ENCODE results near the gene EGLN1. TPM values are rescaled to one million over a fixed set of nuclear protein-coding genes. Genes with fewer than 3 reads are reported as not detected.
"Not testable (repeated sequence)": the region's sequence is repeated elsewhere in the genome, so short reads cannot be mapped to it uniquely, and the experiment has no call there.

The EGLN1 gene
- total RNA-seq, 2 donors from 2014 or later, result 53.6 to 85.0 TPM

- DNase-seq, result no peak
- peak in 1 of 2 donors; percentile 63 for ATAC-seq
- intact Hi-C loops (cut with DNase I), result no loop called here
These were observed 38.8 kb downstream of the EGLN1 start for GRCh38 chr1:231383159-231383860.

GRCh38 chr1:231382426-231382825 lies 39.7 kb downstream of the EGLN1 start:
- no peak for DNase-seq
- intact Hi-C loops (cut with DNase I), result no loop called here
- no peak for ATAC-seq

- no peak for DNase-seq
- intact Hi-C loops (cut with DNase I), result no loop called here
- ATAC-seq, result no peak
These were observed 40.4 kb downstream of the EGLN1 start for GRCh38 chr1:231381729-231382128.

- ATAC-seq (no peak), DNase-seq (no peak)
- intact Hi-C loops (cut with DNase I), result no loop called here
These were observed 45.1 kb downstream of the EGLN1 start for GRCh38 chr1:231376875-231377549.

GRCh38 chr1:231376101-231376500 lies 46.0 kb downstream of the EGLN1 start:
- ATAC-seq (peak in 1 of 2 donors; percentile 33), DNase-seq (no peak)
- intact Hi-C loops (cut with DNase I), result no loop called here

- ATAC-seq (no peak), DNase-seq (no peak)
- intact Hi-C loops (cut with DNase I), result no loop called here
These were observed 47.7 kb downstream of the EGLN1 start for GRCh38 chr1:231374394-231374793.

- intact Hi-C loops (cut with DNase I), result no loop called here
- ATAC-seq (no peak), DNase-seq (no peak)
These were observed 49.6 kb downstream of the EGLN1 start for GRCh38 chr1:231372501-231372900.

GRCh38 chr1:231369282-231369681 lies 52.8 kb downstream of the EGLN1 start:
- no peak for ATAC-seq
- no peak for DNase-seq
- intact Hi-C loops (cut with DNase I), result loop anchor here in 1 of 2 donors (10.0 kb wide), 1 partner anchor 46 kb away; no protein-coding TSS in a partner anchor

GRCh38 chr1:231364192-231364591 lies 57.9 kb downstream of the EGLN1 start:
- intact Hi-C loops (cut with DNase I), result loop anchor here in 1 of 2 donors (10.0 kb wide), 1 partner anchor 51 kb away; no protein-coding TSS in a partner anchor
- no peak for DNase-seq

GRCh38 chr1:231363624-231364023 lies 58.5 kb downstream of the EGLN1 start:
- DNase-seq, result no peak
- ATAC-seq, result no peak
- intact Hi-C loops (cut with DNase I), result loop anchor here in 1 of 2 donors (10.0 kb wide), 1 partner anchor 51 kb away; no protein-coding TSS in a partner anchor

More at GRCh38 chr1:231364192-231364591, 57.9 kb downstream of the EGLN1 start:
- no peak for ATAC-seq

GRCh38 chr1:231362325-231362724 lies 59.8 kb downstream of the EGLN1 start:
- intact Hi-C loops (cut with DNase I), result loop anchor here in 1 of 2 donors (10.0 kb wide), 1 partner anchor 52 kb away; no protein-coding TSS in a partner anchor
- DNase-seq, result no peak
- peak; percentile 33 to 71 for ATAC-seq

- DNase-seq (peak; percentile 29), ATAC-seq (peak; percentile 40 to 45)
- intact Hi-C loops (cut with DNase I), result loop anchor here (2.0 to 5.0 kb wide), 3 partner anchors 64 to 232 kb away; partner anchors contain the start of gene EGLN1 (in 1 of the 2)
These were observed 63.0 kb downstream of the EGLN1 start for GRCh38 chr1:231359113-231359512.

- intact Hi-C loops (cut with DNase I), result loop anchor here (2.0 to 5.0 kb wide), 3 partner anchors 65 to 233 kb away; partner anchors contain the start of gene EGLN1 (in 1 of the 2)
- DNase-seq (peak; percentile 23), ATAC-seq (peak; percentile 81 to 84)
These were observed 64.2 kb downstream of the EGLN1 start for GRCh38 chr1:231357831-231358354.

- ATAC-seq (no peak), DNase-seq (no peak)
- intact Hi-C loops (cut with DNase I), result loop anchor here in 1 of 2 donors (5.0 kb wide), 1 partner anchor 230 kb away; no protein-coding TSS in a partner anchor
These were observed 64.8 kb downstream of the EGLN1 start for GRCh38 chr1:231357187-231357772.

GRCh38 chr1:231355171-231355570 lies 66.9 kb downstream of the EGLN1 start:
- intact Hi-C loops (cut with DNase I), result loop anchor here in 1 of 2 donors (5.0 kb wide), 1 partner anchor 232 kb away; no protein-coding TSS in a partner anchor
- no peak for DNase-seq
- no peak for ATAC-seq

- intact Hi-C loops (cut with DNase I), result loop anchor here in 1 of 2 donors (5.0 kb wide), 1 partner anchor 233 kb away; no protein-coding TSS in a partner anchor
- no peak for DNase-seq
- no peak for ATAC-seq
These were observed 67.6 kb downstream of the EGLN1 start for GRCh38 chr1:231354330-231355020.

GRCh38 chr1:231353086-231353485 lies 69.0 kb downstream of the EGLN1 start:
- DNase-seq (no peak), ATAC-seq (no peak)
- intact Hi-C loops (cut with DNase I), result no loop called here

- intact Hi-C loops (cut with DNase I), result no loop called here
- no peak for ATAC-seq
- no peak for DNase-seq
These were observed 70.3 kb downstream of the EGLN1 start for GRCh38 chr1:231351816-231352215.

- ATAC-seq; DNase-seq; intact Hi-C loops (cut with DNase I): not testable (repeated sequence)
These were observed 73.2 kb downstream of the EGLN1 start for GRCh38 chr1:231348856-231349255.
